CD8-positive, alpha-beta memory T cell (primary cell): ENCODE data around the gene SKP1. TPM values are rescaled to one million over a fixed set of nuclear protein-coding genes. Genes with fewer than 3 reads are reported as not detected.

Source experiments
- CTCF ChIA-PET: fragments of 350-600 bp; sonication (Branson Sonifier 250); formaldehyde crosslinking; loops from one replicate; lab custom pipeline; 2021; ENCODE audit warnings: antibody characterized with exemption; lab: Charles Lee
- POLR2A ChIA-PET: fragments of 350-600 bp; sonication (Branson Sonifier 250); formaldehyde crosslinking; loops from one replicate; lab custom pipeline; 2021; ENCODE audit warnings: antibody characterized with exemption; lab: Charles Lee
- DNase-seq, 5 donors: peaks; one replicate each; pipeline versions ENCODE4 v3.0.0 to v3.0.0-alpha.2; 2020 to 2022; ENCODE audit warnings: mixed read lengths in 1 of 5
- H3K27ac ChIP-seq: one replicate; pipeline ENCODE4 v1.7.0; 2013; ENCODE audit warnings: low read depth, mild to moderate bottlenecking, low read length, moderate library complexity
- H3K27me3 ChIP-seq: 2 replicates; pipeline ENCODE4 v1.7.0; 2013; ENCODE audit warnings: low read length, mild to moderate bottlenecking; ENCODE audit not compliant: insufficient read depth, poor library complexity, severe bottlenecking
- H3K36me3 ChIP-seq: 2 replicates; pipeline ENCODE4 v1.7.0; 2013; ENCODE audit warnings: mild to moderate bottlenecking, low read length, moderate library complexity; ENCODE audit not compliant: insufficient read depth
- H3K4me1 ChIP-seq: 2 replicates; pipeline ENCODE4 v1.7.0; 2013; ENCODE audit warnings: mild to moderate bottlenecking, low read length, moderate library complexity; ENCODE audit not compliant: insufficient read depth
- H3K4me3 ChIP-seq: 2 replicates; pipeline ENCODE4 v1.7.0; 2013; ENCODE audit warnings: mild to moderate bottlenecking, low read length
- H3K9me3 ChIP-seq: 2 replicates; pipeline ENCODE4 v1.7.0; 2013; ENCODE audit warnings: mild to moderate bottlenecking, low read length
- H3K27ac Mint-ChIP-seq, 8 donors: one replicate each; pipeline ENCODE4 v1.8.0; 2020 to 2021; ENCODE audit warnings: mixed read lengths in 8 of 8, mild to moderate bottlenecking in 6 of 8, inconsistent platforms in 3 of 8, moderate library complexity in 3 of 8
- H3K27me3 Mint-ChIP-seq, 2 donors: one replicate each; pipeline ENCODE4 v1.8.0; 2020 to 2021; ENCODE audit warnings: mixed read lengths in 2 of 2, mild to moderate bottlenecking in 1 of 2, moderate library complexity in 1 of 2
- H3K36me3 Mint-ChIP-seq, 3 donors: one replicate each; pipeline ENCODE4 v1.8.0; 2020 to 2021; ENCODE audit warnings: mixed read lengths in 3 of 3, inconsistent platforms in 1 of 3, mild to moderate bottlenecking in 1 of 3
- H3K4me1 Mint-ChIP-seq, 3 donors: one replicate each; pipeline ENCODE4 v1.8.0; 2020 to 2021; ENCODE audit warnings: mixed read lengths in 3 of 3, inconsistent platforms in 1 of 3, mild to moderate bottlenecking in 1 of 3
- H3K4me3 Mint-ChIP-seq, 7 donors: one replicate each; pipeline ENCODE4 v1.8.0; 2020 to 2021; ENCODE audit warnings: mixed read lengths in 7 of 7, mild to moderate bottlenecking in 6 of 7, moderate library complexity in 4 of 7, inconsistent platforms in 2 of 7
- H3K9me3 Mint-ChIP-seq, 5 donors: one replicate each; pipeline ENCODE4 v1.8.0; 2020 to 2022; ENCODE audit warnings: mixed read lengths in 5 of 5, mild to moderate bottlenecking in 3 of 5, moderate library complexity in 2 of 5, inconsistent platforms in 1 of 5
- polyA plus RNA-seq: library from polyadenylated mRNA; unstranded; fragments of 300-500 nt; fragmentation: Illumina TruSeq; gene quantifications from one replicate; pipeline ENCODE4 v1.2.3, GENCODE V29; 2021
- total RNA-seq, 2 experiments: library from RNA; stranded (reverse); gene quantifications; one replicate each; pipeline ENCODE4 v1.2.3, GENCODE V29; 2021

The SKP1 gene
- total and polyA plus RNA-seq, 3 experiments from 2014 or later = 264 to 1,187 (median 280) TPM

DNA sequence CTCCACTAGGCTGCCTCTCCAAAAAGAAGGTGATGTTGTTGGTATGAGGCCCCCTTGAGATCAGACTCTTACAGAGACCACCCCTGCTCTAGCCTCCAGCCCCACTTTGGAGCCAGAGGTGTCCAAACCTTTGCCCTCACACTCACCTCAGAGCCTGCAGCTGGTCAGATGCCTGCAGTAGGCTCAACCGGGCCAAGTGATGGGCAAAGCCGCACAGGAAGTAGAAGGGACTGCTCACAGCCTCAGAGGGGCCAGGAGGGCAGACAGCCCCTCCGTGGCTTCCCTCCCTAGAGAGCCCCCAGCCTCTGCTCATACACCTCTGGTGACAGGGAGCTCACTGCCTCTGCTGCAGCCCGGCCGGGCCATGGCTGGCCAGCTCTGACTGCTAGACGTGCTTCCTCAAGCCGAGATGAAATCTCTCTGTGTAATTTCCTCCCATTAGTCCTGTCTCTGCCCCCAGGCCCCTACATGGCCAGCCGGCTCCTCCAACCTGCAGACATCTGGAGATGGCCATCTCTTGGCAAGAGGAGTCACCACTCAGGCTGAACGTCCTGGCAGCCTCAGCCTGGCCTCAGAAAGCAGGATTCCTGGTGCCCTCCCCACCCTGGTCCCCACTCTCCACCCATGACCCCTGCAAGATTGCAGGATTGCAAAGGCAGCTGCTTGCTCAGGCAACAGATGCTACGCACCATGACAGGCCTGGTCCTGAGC is 69.6 kb downstream of the SKP1 start:
- peaks cover 90% of the 10 kb centered on the region for H3K4me1 ChIP-seq
- Mint-ChIP-seq H3K4me1 (peaks cover 59 to 88% (median 70%) of the 10 kb centered on the region in 3 donors), H3K27me3 (no peaks in the 10 kb centered on the region), H3K27ac (peak overlapping the region in 6 of 8 donors; percentile 28 to 79 (median 36)), H3K9me3 (no peaks in the 10 kb centered on the region), H3K36me3 (no peaks in the 10 kb centered on the region), H3K4me3 (peak overlapping the region in 1 of 7 donors; percentile 33)
- DNase-seq = no peak
- no peak overlapping the region for H3K4me3 ChIP-seq
- H3K36me3 ChIP-seq = no peaks in the 10 kb centered on the region
- H3K27ac ChIP-seq = no peak overlapping the region
- CTCF ChIA-PET = no interaction called here
- H3K27me3 ChIP-seq = no peaks in the 10 kb centered on the region
- H3K9me3 ChIP-seq = no peaks in the 10 kb centered on the region
- POLR2A ChIA-PET = interaction anchor here (0.6 to 1.4 kb wide), 3 partner anchors 26 to 51 kb away, joined by 3 to 6 read pairs (median 3); no protein-coding TSS in a partner anchor

DNA sequence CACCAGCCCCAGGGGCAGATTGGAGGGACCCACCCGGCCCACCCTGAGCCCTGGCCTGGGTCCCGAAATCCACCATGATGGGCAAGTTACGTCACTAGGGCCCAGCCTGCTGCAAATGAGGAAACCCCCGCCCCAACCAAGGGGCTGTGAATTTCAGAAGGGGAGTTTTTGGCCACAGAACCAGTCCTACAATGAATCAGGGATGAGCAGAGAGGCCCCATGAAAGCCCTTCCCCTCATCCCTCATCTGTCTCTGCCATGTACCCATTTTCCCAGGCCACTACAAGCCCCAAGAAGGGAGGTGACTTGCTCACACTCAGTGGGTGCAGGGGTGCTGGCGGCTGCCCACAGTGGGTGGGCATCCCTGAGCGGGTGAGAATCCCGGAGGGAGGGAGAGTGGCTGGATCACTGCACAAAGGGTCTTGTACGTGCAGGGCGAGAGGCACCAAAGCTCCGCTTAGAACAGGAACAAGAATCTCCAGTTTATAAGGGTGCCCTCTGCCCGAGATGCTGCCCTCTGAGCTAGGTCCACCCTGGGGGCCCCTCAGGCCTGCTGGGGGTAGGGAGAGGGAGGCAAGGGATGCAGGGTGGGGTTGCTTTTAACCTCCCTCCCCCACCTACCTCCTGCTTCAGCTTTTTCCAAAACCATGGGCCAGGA is 72.6 kb downstream of the SKP1 start:
- H3K36me3 Mint-ChIP-seq = no peaks in the 10 kb centered on the region
- H3K36me3 ChIP-seq = no peaks in the 10 kb centered on the region
- no peaks in the 10 kb centered on the region for H3K9me3 ChIP-seq
- H3K27me3 ChIP-seq = no peaks in the 10 kb centered on the region
- peaks cover 94% of the 10 kb centered on the region for H3K4me1 ChIP-seq
- H3K27ac Mint-ChIP-seq = peak overlapping the region; percentile 93 to 98 (median 95)
- H3K27me3 Mint-ChIP-seq = no peaks in the 10 kb centered on the region
- ChIA-PET POLR2A (interaction anchor here (0.5 to 1.4 kb wide), 4 partner anchors 31 to 97 kb away, joined by 3 to 7 read pairs (median 3); no protein-coding TSS in a partner anchor), CTCF (interaction anchor here (1.0 to 7.9 kb wide), 4 partner anchors 20 to 184 kb away, joined by 3 to 70 read pairs (median 7); no protein-coding TSS in a partner anchor)
- peak in 1 of 5 donors; percentile 21 for DNase-seq
- H3K9me3 Mint-ChIP-seq = no peaks in the 10 kb centered on the region
- H3K4me1 Mint-ChIP-seq = peaks cover 68 to 95% (median 84%) of the 10 kb centered on the region in 3 donors
- peak overlapping the region; percentile 30 for H3K4me3 ChIP-seq
- H3K27ac ChIP-seq = no peak overlapping the region
- H3K4me3 Mint-ChIP-seq = peak overlapping the region; percentile 71 to 90 (median 80)

DNA sequence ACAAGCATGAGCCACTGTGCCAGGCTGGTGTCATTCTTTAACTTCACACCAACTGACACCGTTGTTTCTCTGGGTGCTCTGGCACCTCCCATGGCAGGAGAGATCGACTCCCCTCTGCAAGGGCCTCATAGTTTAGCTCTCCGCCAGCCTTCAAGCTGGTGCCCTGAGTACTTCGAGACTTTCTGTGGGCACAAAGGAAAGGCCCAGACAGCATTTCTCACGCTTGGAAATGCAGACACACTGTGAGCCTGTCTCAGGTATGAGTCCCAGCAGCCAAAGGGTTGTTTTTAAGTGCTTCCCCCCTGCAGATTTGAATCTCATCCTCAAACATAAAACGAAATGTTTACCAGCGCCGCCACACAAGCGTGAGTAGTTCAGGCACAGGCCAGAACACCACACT is 73.4 kb downstream of the SKP1 start:
- peak overlapping the region; percentile 85 to 97 (median 92) for H3K27ac Mint-ChIP-seq
- H3K4me3 ChIP-seq = no peak overlapping the region

DNA sequence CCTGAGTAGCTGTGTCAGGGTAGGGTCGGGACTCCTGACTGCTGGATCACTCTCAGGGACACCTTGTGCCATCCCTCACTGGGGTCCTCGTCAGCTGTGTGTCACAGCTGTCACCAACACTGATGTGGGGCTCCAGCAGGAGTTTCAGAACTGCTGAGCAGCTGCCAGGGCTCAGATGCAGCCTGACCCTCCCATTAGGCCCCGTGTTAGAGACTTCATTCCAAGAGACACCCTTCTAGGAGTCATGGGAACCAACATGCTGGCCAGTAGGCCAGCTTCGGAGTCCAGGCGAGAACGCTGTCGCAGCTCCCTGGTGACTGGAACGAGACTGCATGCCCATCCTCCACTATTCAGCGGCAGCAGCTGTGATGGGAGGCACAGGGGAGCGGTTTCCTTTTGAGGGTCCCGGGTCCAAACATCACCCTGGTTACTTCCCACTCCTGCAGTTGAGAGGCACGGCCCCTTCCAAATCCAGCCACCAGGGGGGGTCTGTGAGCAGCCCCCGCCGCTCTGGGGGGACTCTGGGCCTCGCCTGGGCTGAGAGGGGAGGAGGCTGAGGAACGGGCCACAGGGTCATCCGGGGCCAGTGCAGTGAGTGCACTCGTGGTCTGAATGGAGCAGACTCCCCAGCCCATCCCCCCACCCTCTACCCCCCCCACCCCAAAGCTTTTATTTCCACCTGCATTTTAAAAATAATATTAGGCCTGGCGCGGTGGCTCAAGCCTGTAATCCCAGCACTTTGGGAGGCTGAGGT is 74.9 kb downstream of the SKP1 start:
- H3K27ac Mint-ChIP-seq = peak overlapping the region; percentile 15 to 95 (median 71)
- Histone ChIP-seq H3K27ac (no peak overlapping the region), H3K27me3 (no peaks in the 10 kb centered on the region), H3K4me1 (peaks cover 91% of the 10 kb centered on the region), H3K4me3 (peak overlapping the region; percentile 34), H3K36me3 (no peaks in the 10 kb centered on the region), H3K9me3 (no peaks in the 10 kb centered on the region)
- peak; percentile 64 to 86 (median 74) for DNase-seq
- H3K4me1 Mint-ChIP-seq = peaks cover 76 to 92% (median 91%) of the 10 kb centered on the region in 3 donors
- POLR2A ChIA-PET = interaction anchor here (0.5 to 3.9 kb wide), 12 partner anchors 10 to 124 kb away, joined by 3 to 25 read pairs (median 6); partner anchors contain the start of gene PPP2CA
- CTCF ChIA-PET = interaction anchor here (1.3 to 7.9 kb wide), 9 partner anchors 17 to 67 kb away, joined by 5 to 70 read pairs (median 17); no protein-coding TSS in a partner anchor
- H3K4me3 Mint-ChIP-seq = peak overlapping the region in 4 of 7 donors; percentile 12 to 61 (median 25)
- peaks cover 0 to 2% (median 0%) of the 10 kb centered on the region in 3 donors for H3K36me3 Mint-ChIP-seq
- H3K9me3 Mint-ChIP-seq = no peaks in the 10 kb centered on the region
- H3K27me3 Mint-ChIP-seq = no peaks in the 10 kb centered on the region

More for the DNA sequence above, 73.4 kb downstream of the SKP1 start:
- ChIA-PET CTCF (interaction anchor here (1.1 to 7.9 kb wide), 4 partner anchors 19 to 185 kb away, joined by 3 to 70 read pairs (median 28); no protein-coding TSS in a partner anchor), POLR2A (interaction anchor here (1.0 to 1.4 kb wide), 3 partner anchors 32 to 40 kb away, joined by 3 to 7 read pairs (median 3); no protein-coding TSS in a partner anchor)
- Histone ChIP-seq H3K27ac (no peak overlapping the region), H3K27me3 (no peaks in the 10 kb centered on the region), H3K9me3 (no peaks in the 10 kb centered on the region), H3K4me1 (peaks cover 96% of the 10 kb centered on the region), H3K36me3 (no peaks in the 10 kb centered on the region)
- DNase-seq = peak in 1 of 5 donors; percentile 66
- no peaks in the 10 kb centered on the region for H3K27me3 Mint-ChIP-seq
- peak overlapping the region in 6 of 7 donors; percentile 38 to 90 (median 67) for H3K4me3 Mint-ChIP-seq
- peaks cover 75 to 95% (median 91%) of the 10 kb centered on the region in 3 donors for H3K4me1 Mint-ChIP-seq
- no peaks in the 10 kb centered on the region for H3K9me3 Mint-ChIP-seq
- H3K36me3 Mint-ChIP-seq = no peaks in the 10 kb centered on the region

DNA sequence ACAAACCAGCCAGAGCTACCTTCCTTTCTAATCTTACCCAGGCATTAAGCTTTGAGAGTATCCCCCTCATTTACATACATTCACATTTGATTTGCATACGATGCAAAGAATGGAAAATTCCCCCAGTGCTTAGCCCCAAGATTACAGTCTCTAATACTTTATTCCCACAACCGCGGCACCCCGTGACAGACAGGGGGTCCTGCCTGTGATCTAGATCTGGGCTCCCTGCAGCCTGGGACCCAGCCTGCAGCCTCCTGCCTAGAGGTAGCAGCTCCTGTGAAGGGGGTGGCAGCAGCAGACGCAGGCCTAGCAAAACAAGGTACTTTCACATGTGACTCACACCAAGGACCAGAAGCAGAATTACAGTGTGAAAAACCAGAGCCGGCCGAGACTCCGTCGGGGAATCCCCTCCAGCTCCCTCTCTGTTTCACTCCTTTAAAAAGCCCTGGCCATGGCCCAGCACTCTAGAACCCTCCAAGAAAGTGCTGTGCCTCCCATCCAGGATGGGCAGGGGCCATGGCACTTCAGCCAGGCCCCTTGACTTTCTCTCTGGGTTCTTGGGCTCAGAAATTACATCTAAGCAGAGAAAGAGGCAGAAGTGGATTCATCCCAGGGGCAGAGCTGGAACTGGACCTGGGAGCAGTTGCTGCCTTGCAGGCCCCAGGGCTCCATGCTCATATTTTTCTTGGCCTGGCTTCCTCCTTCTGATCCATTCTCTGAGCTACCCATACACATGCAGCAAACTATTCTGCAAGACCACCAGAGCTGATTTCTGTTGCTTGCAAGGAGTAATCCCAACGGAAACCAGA is 76.3 kb downstream of the SKP1 start:
- peak overlapping the region; percentile 8 to 78 (median 63) for H3K4me3 Mint-ChIP-seq
- peaks cover 0 to 2% (median 0%) of the 10 kb centered on the region in 3 donors for H3K36me3 Mint-ChIP-seq
- ChIA-PET CTCF (interaction anchor here (0.8 to 7.9 kb wide), 15 partner anchors 16 to 146 kb away, joined by 3 to 70 read pairs (median 5); no protein-coding TSS in a partner anchor), POLR2A (interaction anchor here (0.6 to 3.9 kb wide), 19 partner anchors 9 to 177 kb away, joined by 3 to 25 read pairs (median 6); partner anchors contain the start of gene PPP2CA)
- peak; percentile 72 to 89 (median 74) for DNase-seq
- Histone ChIP-seq H3K27ac (no peak overlapping the region), H3K27me3 (no peaks in the 10 kb centered on the region), H3K4me3 (peak overlapping the region; percentile 9), H3K36me3 (no peaks in the 10 kb centered on the region), H3K4me1 (peaks cover 89% of the 10 kb centered on the region), H3K9me3 (no peaks in the 10 kb centered on the region)
- peak overlapping the region; percentile 72 to 99 (median 94) for H3K27ac Mint-ChIP-seq
- peaks cover 69 to 88% (median 79%) of the 10 kb centered on the region in 3 donors for H3K4me1 Mint-ChIP-seq
- no peaks in the 10 kb centered on the region for H3K27me3 Mint-ChIP-seq
- H3K9me3 Mint-ChIP-seq = no peaks in the 10 kb centered on the region

DNA sequence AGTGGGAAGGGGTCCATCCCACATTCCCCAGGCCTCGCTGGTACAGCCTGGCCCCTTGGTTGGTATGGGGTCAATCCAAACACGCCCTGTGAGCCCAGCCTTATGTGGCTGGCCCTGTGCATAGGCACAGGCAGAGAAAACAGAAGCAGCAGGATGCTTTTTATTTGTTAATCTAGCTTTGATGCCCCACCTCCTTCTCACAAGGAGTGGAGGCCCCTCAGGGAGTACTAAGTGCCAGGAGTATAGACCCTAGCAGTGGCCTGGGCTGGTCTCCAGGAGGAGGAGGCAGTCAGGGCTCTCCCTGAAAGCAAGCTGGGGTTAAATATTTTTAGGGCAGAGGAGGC is 76.8 kb downstream of the SKP1 start:
- Histone ChIP-seq H3K9me3 (no peaks in the 10 kb centered on the region), H3K27me3 (no peaks in the 10 kb centered on the region), H3K36me3 (no peaks in the 10 kb centered on the region), H3K27ac (peak overlapping the region; percentile 17), H3K4me3 (peak overlapping the region; percentile 3), H3K4me1 (peaks cover 86% of the 10 kb centered on the region)
- Mint-ChIP-seq H3K27ac (peak overlapping the region; percentile 72 to 99 (median 94)), H3K4me1 (peaks cover 63 to 83% (median 74%) of the 10 kb centered on the region in 3 donors), H3K4me3 (peak overlapping the region; percentile 8 to 78 (median 63)), H3K9me3 (no peaks in the 10 kb centered on the region), H3K36me3 (peaks cover 0 to 2% (median 0%) of the 10 kb centered on the region in 3 donors), H3K27me3 (no peaks in the 10 kb centered on the region)
- ChIA-PET POLR2A (interaction anchor here (0.6 to 3.9 kb wide), 17 partner anchors 8 to 176 kb away, joined by 3 to 25 read pairs (median 6); partner anchors contain the start of gene PPP2CA), CTCF (interaction anchor here (0.8 to 7.9 kb wide), 11 partner anchors 15 to 147 kb away, joined by 3 to 70 read pairs (median 3); no protein-coding TSS in a partner anchor)
- DNase-seq = no peak
